Endodermal cell (in vitro differentiated cells): ENCODE measurements around the gene ZNF37A. TPM values are rescaled to one million over a fixed set of nuclear protein-coding genes. Genes with fewer than 3 reads are reported as not detected.

Source experiments
- DNase-seq: peaks from one replicate; pipeline ENCODE4 v3.0.0-alpha.2; 2017
- H3K27ac ChIP-seq: 2 replicates; pipeline ENCODE4 v1.5.1; 2013; ENCODE audit warnings: mild to moderate bottlenecking, low read depth, low read length, moderate library complexity
- H3K27me3 ChIP-seq: 2 replicates; pipeline ENCODE4 v1.6.1; 2013; ENCODE audit warnings: mild to moderate bottlenecking, low read length, moderate library complexity; ENCODE audit not compliant: insufficient read depth, control insufficient read depth, poor library complexity, severe bottlenecking
- H3K36me3 ChIP-seq: 2 replicates; pipeline ENCODE4 v1.7.0; 2013; ENCODE audit warnings: mild to moderate bottlenecking, low read length, moderate library complexity; ENCODE audit not compliant: control insufficient read depth, insufficient read depth
- H3K4me1 ChIP-seq: one replicate; pipeline ENCODE4 v1.7.0; 2013; ENCODE audit warnings: low read length; ENCODE audit not compliant: control insufficient read depth, insufficient read depth
- H3K4me3 ChIP-seq: 2 replicates; pipeline ENCODE4 v1.5.1; 2013; ENCODE audit warnings: mild to moderate bottlenecking, low read length, moderate library complexity
- H3K9ac ChIP-seq: 2 replicates; pipeline ENCODE4 v1.6.1; 2013; ENCODE audit warnings: mild to moderate bottlenecking, low read length, moderate library complexity; ENCODE audit not compliant: poor library complexity, severe bottlenecking; ENCODE audit errors: extremely low read depth
- H3K9me3 ChIP-seq: 2 replicates; pipeline ENCODE4 v1.6.1; 2013; ENCODE audit warnings: mild to moderate bottlenecking, low read length, moderate library complexity; ENCODE audit not compliant: control insufficient read depth
- H3K27ac Mint-ChIP-seq: 2 replicates; pipeline ENCODE4 v1.8.0; 2020; ENCODE audit warnings: mixed read lengths
- H3K27me3 Mint-ChIP-seq: 2 replicates; pipeline ENCODE4 v1.8.0; 2021; ENCODE audit warnings: mild to moderate bottlenecking, mixed read lengths; ENCODE audit not compliant: insufficient read depth
- H3K36me3 Mint-ChIP-seq: 2 replicates; pipeline ENCODE4 v1.8.0; 2020; ENCODE audit warnings: low read depth, mixed read lengths
- H3K4me1 Mint-ChIP-seq: 2 replicates; pipeline ENCODE4 v1.8.0; 2020; ENCODE audit warnings: mixed read lengths
- H3K4me3 Mint-ChIP-seq: 2 replicates; pipeline ENCODE4 v1.8.0; 2020; ENCODE audit warnings: mild to moderate bottlenecking, moderate library complexity, mixed read lengths
- H3K9me3 Mint-ChIP-seq: 2 replicates; pipeline ENCODE4 v1.8.0; 2020; ENCODE audit warnings: mild to moderate bottlenecking, mixed read lengths
- CTCF ChIP-seq: fragments of 200-600 bp; sonication (generic); conservative IDR thresholded peaks from 2 replicates; pipeline ENCODE4 v1.5.0; 2021; ENCODE audit warnings: antibody characterized with exemption, mild to moderate bottlenecking
- WGBS, 2 experiments: methylation state at CpG; one replicate each; pipeline versions ENCODE4 v1.1.5 to v1.1.7; 2013; ENCODE audit warnings: missing lambda C conversion rate in 2 of 2, mixed read lengths in 1 of 2; ENCODE audit not compliant: insufficient coverage in 1 of 2, insufficient read length in 1 of 2; 5-methylcytosine and 5-hydroxymethylcytosine counted together
- long read RNA-seq, 4 experiments: library from polyadenylated mRNA in 2 of 4; library from RNA in 1 of 4; library from capped mRNA in 1 of 4; stranded (forward) in 3 of 4; unstranded in 1 of 4; transcript quantifications; one replicate each; pipeline ENCODE4 v2.0.0, GENCODE V29; 2020 to 2021; ENCODE audit warnings: inconsistent platforms in 1 of 4
- polyA plus RNA-seq, 2 experiments: library from polyadenylated mRNA; stranded (reverse); fragments of 50-300 nt; gene quantifications; one replicate each; pipeline ENCODE4 v1.2.3, GENCODE V29; 2013
- total RNA-seq, 2 donors: library from RNA; stranded (reverse); fragmentation: NEBNext Ultra II Directional in 1 of 2; extraction: Animal tissue kit (Norgen Biotek cat#: 25700) in 1 of 2; gene quantifications; 2 replicates in 1 of 2; 3 replicates in 1 of 2; pipeline ENCODE4 v1.2.1, GENCODE V29; 2021

The ZNF37A gene
- total RNA-seq, result 10 to 100 TPM; 11.0 to 11.4 TPM
- polyA plus RNA-seq (2013, experiment 1 of 2), result 6.6 TPM
- polyA plus RNA-seq (2013, experiment 2 of 2), result 7.2 TPM
- long read RNA-seq, experiment 1, partial matches to known transcripts, result 0 of 2 reads
- long read RNA-seq, experiment 1, other reads (novel, unspliced or antisense), result 2 of 2 reads
- long read RNA-seq, experiment 2, partial matches to known transcripts, result 2 of 7 reads
- long read RNA-seq, experiment 2, other reads (novel, unspliced or antisense), result 5 of 7 reads
- long read RNA-seq, experiment 3, full-length matches to known transcripts, result 8 of 73 reads
- long read RNA-seq, experiment 3, partial matches to known transcripts, result 4 of 73 reads
- long read RNA-seq, experiment 3, other reads (novel, unspliced or antisense), result 61 of 73 reads
- long read RNA-seq, experiment 4, partial matches to known transcripts, result 1 of 3 reads
- long read RNA-seq, experiment 4, other reads (novel, unspliced or antisense), result 2 of 3 reads

GRCh38 chr10:38094158-38094926 lies at the start of gene ZNF37A:
Gene ZNF37A, plus strand, starts transcription at chr10:38094337. Its CDS starts 2,281 bp downstream, at chr10:38096618.
- Histone ChIP-seq H3K9me3 (peaks cover 44% of the 10 kb centered on the region), H3K36me3 (peaks cover 12% of the 10 kb centered on the region), H3K4me3 (peak within 1 kb of the TSS; percentile 79), H3K27ac (no peak within 1 kb of the TSS), H3K27me3 (no peaks in the 10 kb centered on the region), H3K4me1 (no peaks in the 10 kb centered on the region), H3K9ac (peak within 1 kb of the TSS; percentile 34)
- WGBS, 2 experiments, result 32 to 36% methylated on average over 7 to 59 of the region's 59 CpGs
- TF ChIP-seq CTCF, result no peak
- Mint-ChIP-seq H3K36me3 (peaks cover 44% of the 10 kb centered on the region), H3K27ac (peak within 1 kb of the TSS; percentile 72), H3K4me1 (no peaks in the 10 kb centered on the region), H3K9me3 (peaks cover 36% of the 10 kb centered on the region), H3K4me3 (peak within 1 kb of the TSS; percentile 80), H3K27me3 (no peaks in the 10 kb centered on the region)
- DNase-seq, result peak; percentile 92

GRCh38 chr10:38045129-38045528 lies 49.0 kb upstream of the ZNF37A start:
- peaks cover 65% of the 10 kb centered on the region for H3K36me3 ChIP-seq
- 46% methylated on average over 2 of the region's 2 CpGs; no CpG with 5 or more reads in 1 of the 2 experiments for WGBS, 2 experiments
- Mint-ChIP-seq H3K4me1 (no peaks in the 10 kb centered on the region), H3K9me3 (peaks cover 68% of the 10 kb centered on the region), H3K27ac (no peak overlapping the region), H3K36me3 (peaks cover 88% of the 10 kb centered on the region), H3K27me3 (no peaks in the 10 kb centered on the region), H3K4me3 (no peak overlapping the region)
- no peaks in the 10 kb centered on the region for H3K4me1 ChIP-seq
- H3K9me3 ChIP-seq, result peaks cover 50% of the 10 kb centered on the region
- H3K4me3 ChIP-seq, result no peak overlapping the region
- H3K27me3 ChIP-seq, result no peaks in the 10 kb centered on the region
- no peak overlapping the region for H3K9ac ChIP-seq
- no peak for TF ChIP-seq CTCF
- no peak overlapping the region for H3K27ac ChIP-seq
- no peak for DNase-seq

GRCh38 chr10:38047666-38048065 lies 46.5 kb upstream of the ZNF37A start:
- H3K36me3 ChIP-seq, result peaks cover 72% of the 10 kb centered on the region
- H3K36me3 Mint-ChIP-seq, result peaks cover 87% of the 10 kb centered on the region
- WGBS, 2 experiments, result 86% methylated on average over 1 of the region's 1 CpG; no CpG with 5 or more reads in 1 of the 2 experiments
- H3K27me3 Mint-ChIP-seq, result no peaks in the 10 kb centered on the region
- TF ChIP-seq CTCF, result no peak
- H3K4me1 ChIP-seq, result no peaks in the 10 kb centered on the region
- no peak overlapping the region for H3K27ac Mint-ChIP-seq
- no peaks in the 10 kb centered on the region for H3K4me1 Mint-ChIP-seq
- peaks cover 83% of the 10 kb centered on the region for H3K9me3 Mint-ChIP-seq
- H3K27ac ChIP-seq, result no peak overlapping the region
- no peak overlapping the region for H3K4me3 Mint-ChIP-seq
- peaks cover 74% of the 10 kb centered on the region for H3K9me3 ChIP-seq
- DNase-seq, result no peak
- H3K4me3 ChIP-seq, result no peak overlapping the region
- no peaks in the 10 kb centered on the region for H3K27me3 ChIP-seq
- H3K9ac ChIP-seq, result no peak overlapping the region
